ENCODE results near the gene HOXC9.

- TF ChIP-seq CTCF (IDR thresholded peaks at IDR 0.05; ENCODE audit: low read length) = no peak
- no peak for TF ChIP-seq EZH2 (IDR thresholded peaks at IDR 0.05; ENCODE audit: borderline replicate concordance, low read length)
Observed at GRCh38 chr12:54045401-54045800, 45.4 kb downstream of the HOXC9 start.

Measured in OCI-LY1 (cell line).